SK-N-SH (cell line): ENCODE results near the gene BAIAP2L1. TPM values are rescaled to one million over a fixed set of nuclear protein-coding genes. Genes with fewer than 3 reads are reported as not detected.

ENCODE experiments used
- CTCF ChIA-PET: fragments of 300-600, 350-600 bp; formaldehyde crosslinking; extraction: SDS; loops from one replicate; lab custom pipeline; 2021; lab: Yijun Ruan, JAX
- POLR2A ChIA-PET: fragments of 350-600 bp; sonication (Branson Sonifier 250); formaldehyde crosslinking; extraction: SDS; loops from one replicate; lab custom pipeline; 2020; ENCODE audit warnings: antibody characterized with exemption, inconsistent platforms; lab: Yijun Ruan, JAX
- DNase-seq: peaks from one replicate; pipeline ENCODE4 v3.0.0; 2012
- H2AFZ ChIP-seq: fragments of 200-600 bp; sonication (generic); 2 replicates; pipeline ENCODE4 v1.8.1; 2016; ENCODE audit warnings: antibody characterized with exemption, mild to moderate bottlenecking, low read depth
- H3F3A ChIP-seq: fragments of 200-600 bp; sonication (generic); replicated peaks from 2 replicates; pipeline ENCODE3; 2016; ENCODE audit warnings: antibody characterized with exemption, mild to moderate bottlenecking; ENCODE audit not compliant: insufficient read depth
- H3K27ac ChIP-seq, 2 experiments: fragments of 200-500 bp in 1 of 2; fragments of 200-600 bp in 1 of 2; sonication (Bioruptor generic) in 1 of 2; sonication (generic), shearing (Covaris generic) in 1 of 2; 2 replicates each; pipeline versions ENCODE4 v1.5.1 to v1.6.1; 2014 to 2016; ENCODE audit warnings: low read depth in 2 of 2, inconsistent platforms in 1 of 2, low read length in 1 of 2, mild to moderate bottlenecking in 1 of 2, mixed read lengths in 1 of 2
- H3K27me3 ChIP-seq: fragments of 200-600 bp; sonication (generic), shearing (Covaris generic); 2 replicates; pipeline ENCODE4 v1.6.1; 2016; ENCODE audit warnings: mixed run types; ENCODE audit not compliant: insufficient read depth
- H3K36me3 ChIP-seq, 2 experiments: fragments of 200-500 bp in 1 of 2; fragments of 200-600 bp in 1 of 2; sonication (Bioruptor generic) in 1 of 2; sonication (generic) in 1 of 2; replicated peaks in 1 of 2; 2 replicates each; pipeline versions ENCODE3 to v1.5.1; 2014 to 2016; ENCODE audit warnings: low read length in 1 of 2, mild to moderate bottlenecking in 1 of 2; ENCODE audit not compliant: insufficient read depth in 2 of 2, control insufficient read depth in 1 of 2
- H3K4me1 ChIP-seq, 2 experiments: fragments of 200-500 bp in 1 of 2; fragments of 200-600 bp in 1 of 2; sonication (Bioruptor generic) in 1 of 2; sonication (generic), shearing (Covaris generic) in 1 of 2; 2 replicates each; pipeline versions ENCODE4 v1.5.1 to v1.6.1; 2014 to 2016; ENCODE audit warnings: low read depth in 1 of 2, low read length in 1 of 2, mixed run types in 1 of 2; ENCODE audit not compliant: insufficient read depth in 2 of 2, control insufficient read depth in 1 of 2
- H3K4me2 ChIP-seq: fragments of 200-600 bp; sonication (generic), shearing (Covaris generic); 2 replicates; pipeline ENCODE4 v1.6.1; 2017; ENCODE audit warnings: mixed run types
- H3K4me3 ChIP-seq, 2 experiments: fragments of 200-500 bp in 1 of 2; fragments of 200-600 bp in 1 of 2; sonication (Bioruptor generic) in 1 of 2; sonication (generic), shearing (Covaris generic) in 1 of 2; 2 replicates each; pipeline versions ENCODE4 v1.5.1 to v1.8.1; 2014 to 2016; ENCODE audit warnings: low read depth in 2 of 2, inconsistent platforms in 1 of 2, low read length in 1 of 2, mild to moderate bottlenecking in 1 of 2, mixed read lengths in 1 of 2, moderate library complexity in 1 of 2
- H3K79me2 ChIP-seq: fragments of 200-600 bp; sonication (generic); 2 replicates; pipeline ENCODE4 v1.8.1; 2017; ENCODE audit warnings: mild to moderate bottlenecking; ENCODE audit not compliant: insufficient read depth
- H3K9ac ChIP-seq: fragments of 200-600 bp; sonication (generic); 2 replicates; pipeline ENCODE4 v1.6.1; 2017; ENCODE audit warnings: mixed run types
- H3K9me2 ChIP-seq: fragments of 200-600 bp; sonication (generic); 2 replicates; pipeline ENCODE4 v1.6.1; 2017; ENCODE audit warnings: mixed run types
- H3K9me3 ChIP-seq: fragments of 200-600 bp; sonication (generic); 2 replicates; pipeline ENCODE4 v1.6.1; 2017; ENCODE audit warnings: mixed run types, mild to moderate bottlenecking, moderate library complexity
- H4K20me1 ChIP-seq: fragments of 200-600 bp; sonication (generic); 2 replicates; pipeline ENCODE4 v1.6.1; 2017; ENCODE audit warnings: mild to moderate bottlenecking, mixed run types; ENCODE audit not compliant: insufficient read depth
- FOSL2 ChIP-seq: IDR thresholded peaks from 2 replicates; pipeline ENCODE4 v1.4.0; 2012; ENCODE audit warnings: low read depth, mild to moderate bottlenecking, moderate library complexity, borderline replicate concordance
- GABPA ChIP-seq: IDR thresholded peaks from 2 replicates; pipeline ENCODE4 v1.4.0; 2012; ENCODE audit warnings: low read depth, mild to moderate bottlenecking
- MEF2A ChIP-seq: IDR thresholded peaks from 2 replicates; pipeline ENCODE4 v1.4.0; 2012; ENCODE audit warnings: low read depth, borderline replicate concordance
- NRF1 ChIP-seq: IDR thresholded peaks from 2 replicates; pipeline ENCODE4 v1.6.1; 2012; ENCODE audit warnings: low read depth, mild to moderate bottlenecking, low read length
- SIN3A ChIP-seq: IDR thresholded peaks from 2 replicates; pipeline ENCODE4 v1.6.1; 2012; ENCODE audit warnings: low read depth, mild to moderate bottlenecking, low read length, moderate library complexity, borderline replicate concordance
- TCF12 ChIP-seq: IDR thresholded peaks from 2 replicates; pipeline ENCODE4 v1.4.0; 2012
- WGBS: methylation state at CpG from one replicate; pipeline ENCODE4 v1.1.6; 2017; ENCODE audit warnings: low lambda C conversion rate; 5-methylcytosine and 5-hydroxymethylcytosine counted together
- polyA plus RNA-seq, 3 experiments: library from polyadenylated mRNA; depleted of rRNA; stranded (reverse); fragments of >200 nt; gene quantifications; 2 replicates each; pipeline ENCODE4 v1.2.3, GENCODE V29; 2012
- TF ChIP-seq, protein P1 (sequence below): IDR thresholded peaks from 2 replicates; pipeline ENCODE4 v1.4.0; 2012; ENCODE audit warnings: low read depth, borderline replicate concordance
- TF ChIP-seq, protein P2 (sequence below): IDR thresholded peaks from 2 replicates; pipeline ENCODE4 v1.4.0; 2012; ENCODE audit warnings: low read depth

Gene BAIAP2L1
- polyA plus RNA-seq, 1 of the 3 experiments (the other 2 are of a cell fraction): 8.8 TPM

DNA sequence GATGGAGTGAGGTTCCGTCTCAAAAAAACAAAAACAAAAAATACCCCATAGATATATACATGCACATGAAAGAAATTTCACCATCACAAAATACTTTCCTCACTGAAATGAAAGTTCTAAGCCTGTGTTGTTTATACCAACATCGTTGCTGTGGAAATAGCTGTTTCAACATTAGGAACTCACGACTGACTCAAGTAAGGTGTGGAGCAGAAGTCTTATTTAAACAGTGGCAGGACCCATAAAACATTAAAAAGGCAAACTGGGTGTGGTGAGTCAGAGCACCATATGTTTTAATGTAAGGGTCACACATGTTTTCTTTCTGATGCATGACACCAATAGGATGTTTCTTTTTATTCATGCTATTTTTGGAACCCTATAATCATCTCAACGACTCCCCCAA is 48.3 kb downstream of the BAIAP2L1 start:
- no peak overlapping the region for H3K9ac ChIP-seq

DNA sequence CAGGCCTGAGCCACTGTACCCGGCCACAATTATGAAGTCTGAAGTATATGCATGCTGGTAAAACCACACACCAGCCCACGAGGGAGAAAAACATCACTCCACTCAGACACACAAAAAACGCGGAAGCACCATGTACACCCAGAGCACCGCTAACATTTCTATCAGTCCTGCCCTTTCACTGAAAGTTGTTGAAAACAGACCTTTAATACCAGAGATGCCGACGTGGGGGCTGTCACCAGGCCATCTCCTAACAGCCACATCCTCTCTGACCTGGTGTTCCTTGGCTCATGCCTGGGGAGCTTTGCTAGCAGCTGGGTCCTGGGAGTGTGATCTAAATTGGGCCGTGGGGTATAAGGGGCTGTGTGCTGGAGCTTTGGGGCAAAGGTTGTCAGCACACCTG is 49.8 kb downstream of the BAIAP2L1 start:
- no peaks in the 10 kb centered on the region for H3K9me2 ChIP-seq
- H3F3A ChIP-seq: peaks cover 17% of the 10 kb centered on the region
- H3K4me3 ChIP-seq: no peak overlapping the region
- 91% methylated on average over 8 of the region's 8 CpGs for WGBS
- TF ChIP-seq, protein P1, sequence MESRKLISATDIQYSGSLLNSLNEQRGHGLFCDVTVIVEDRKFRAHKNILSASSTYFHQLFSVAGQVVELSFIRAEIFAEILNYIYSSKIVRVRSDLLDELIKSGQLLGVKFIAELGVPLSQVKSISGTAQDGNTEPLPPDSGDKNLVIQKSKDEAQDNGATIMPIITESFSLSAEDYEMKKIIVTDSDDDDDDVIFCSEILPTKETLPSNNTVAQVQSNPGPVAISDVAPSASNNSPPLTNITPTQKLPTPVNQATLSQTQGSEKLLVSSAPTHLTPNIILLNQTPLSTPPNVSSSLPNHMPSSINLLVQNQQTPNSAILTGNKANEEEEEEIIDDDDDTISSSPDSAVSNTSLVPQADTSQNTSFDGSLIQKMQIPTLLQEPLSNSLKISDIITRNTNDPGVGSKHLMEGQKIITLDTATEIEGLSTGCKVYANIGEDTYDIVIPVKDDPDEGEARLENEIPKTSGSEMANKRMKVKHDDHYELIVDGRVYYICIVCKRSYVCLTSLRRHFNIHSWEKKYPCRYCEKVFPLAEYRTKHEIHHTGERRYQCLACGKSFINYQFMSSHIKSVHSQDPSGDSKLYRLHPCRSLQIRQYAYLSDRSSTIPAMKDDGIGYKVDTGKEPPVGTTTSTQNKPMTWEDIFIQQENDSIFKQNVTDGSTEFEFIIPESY: no peak
- no peak for TF ChIP-seq MEF2A
- H3K27ac ChIP-seq: no peak overlapping the region
- DNase-seq: no peak
- ChIA-PET POLR2A (no interaction called here), CTCF (no interaction called here)
- H3K36me3 ChIP-seq: no peaks in the 10 kb centered on the region
- peaks cover 0 to 12% of the 10 kb centered on the region in 2 experiments; a peak in 2 of 4 replicates for H3K4me1 ChIP-seq
- no peaks in the 10 kb centered on the region for H3K9me3 ChIP-seq
- no peak overlapping the region for H3K4me2 ChIP-seq
- no peaks in the 10 kb centered on the region for H3K27me3 ChIP-seq
- no peaks in the 10 kb centered on the region for H3K79me2 ChIP-seq
- no peaks in the 10 kb centered on the region for H4K20me1 ChIP-seq
- no peak overlapping the region for H3K9ac ChIP-seq
- no peak overlapping the region for H2AFZ ChIP-seq

More for the DNA sequence above, 48.3 kb downstream of the BAIAP2L1 start:
- peaks cover 19% of the 10 kb centered on the region for H3F3A ChIP-seq
- no peaks in the 10 kb centered on the region for H3K9me2 ChIP-seq
- no peaks in the 10 kb centered on the region for H4K20me1 ChIP-seq
- no peaks in the 10 kb centered on the region for H3K9me3 ChIP-seq
- no peak overlapping the region for H2AFZ ChIP-seq
- ChIA-PET POLR2A (no interaction called here), CTCF (no interaction called here)
- peaks cover 0 to 12% of the 10 kb centered on the region in 2 experiments; a peak in 2 of 4 replicates for H3K4me1 ChIP-seq
- no peak overlapping the region for H3K4me3 ChIP-seq
- 58% methylated on average over 4 of the region's 4 CpGs for WGBS
- H3K79me2 ChIP-seq: no peaks in the 10 kb centered on the region
- peak overlapping the region in 1 of 2 experiments; percentile 42; a peak in 2 of 4 replicates for H3K27ac ChIP-seq
- TF ChIP-seq TCF12: peak; percentile 60; the same call in 1 of the 2 replicates
- 0 out of 2 replicates have a peak, but pooled peaks have one; percentile 17 for TF ChIP-seq FOSL2
- no peak for TF ChIP-seq GABPA
- H3K4me2 ChIP-seq: no peak overlapping the region
- no peaks in the 10 kb centered on the region for H3K36me3 ChIP-seq
- H3K27me3 ChIP-seq: no peaks in the 10 kb centered on the region
- no peak for DNase-seq

- DNase-seq: no peak
- no peaks in the 10 kb centered on the region for H4K20me1 ChIP-seq
Observed at GRCh38 chr7:98348726-98349474, 52.0 kb downstream of the BAIAP2L1 start.

More at GRCh38 chr7:98348726-98349474, 52.0 kb downstream of the BAIAP2L1 start:
- no peaks in the 10 kb centered on the region for H3K9me3 ChIP-seq
- H3F3A ChIP-seq: peaks cover 4% of the 10 kb centered on the region
- POLR2A ChIA-PET: no interaction called here
- 0 out of 4 replicates have a peak, but pooled peaks cover 0 to under 1% of the 10 kb centered on the region in 2 experiments for H3K4me1 ChIP-seq
- H3K27me3 ChIP-seq: no peaks in the 10 kb centered on the region
- 90% methylated on average over 23 of the region's 23 CpGs for WGBS
- H3K4me3 ChIP-seq: no peak overlapping the region
- H3K36me3 ChIP-seq: no peaks in the 10 kb centered on the region
- no peak overlapping the region for H2AFZ ChIP-seq
- H3K79me2 ChIP-seq: no peaks in the 10 kb centered on the region
- no peaks in the 10 kb centered on the region for H3K9me2 ChIP-seq
- CTCF ChIA-PET: no interaction called here
- no peak overlapping the region for H3K9ac ChIP-seq
- H3K4me2 ChIP-seq: no peak overlapping the region
- TF ChIP-seq GABPA: no peak
- TF ChIP-seq TCF12: no peak
- no peak for TF ChIP-seq SIN3A
- no peak for TF ChIP-seq MEF2A
- TF ChIP-seq FOSL2: no peak
- TF ChIP-seq, protein P2, sequence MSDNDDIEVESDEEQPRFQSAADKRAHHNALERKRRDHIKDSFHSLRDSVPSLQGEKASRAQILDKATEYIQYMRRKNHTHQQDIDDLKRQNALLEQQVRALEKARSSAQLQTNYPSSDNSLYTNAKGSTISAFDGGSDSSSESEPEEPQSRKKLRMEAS: no peak
- no peak for TF ChIP-seq NRF1
- no peak overlapping the region for H3K27ac ChIP-seq
